HepG2 (cell line): ENCODE measurements around the gene UTS2R. TPM values are rescaled to one million over a fixed set of nuclear protein-coding genes. Genes with fewer than 3 reads are reported as not detected.

Experiments
- CBFB ChIP-seq: sonication (generic); formaldehyde crosslinking; IDR thresholded peaks from 2 replicates; pipeline ENCODE4 v1.4.0; 2020; ENCODE audit warnings: missing genetic modification reagents
- DMTF1 ChIP-seq: sonication (generic); formaldehyde crosslinking; IDR thresholded peaks from 2 replicates; pipeline ENCODE4 v1.4.0; 2020; ENCODE audit warnings: mild to moderate bottlenecking, missing genetic modification reagents
- DNMT3B ChIP-seq: conservative IDR thresholded peaks from 2 replicates; pipeline ENCODE4 v1.6.1; 2016; ENCODE audit warnings: missing biosample characterization, control low read depth
- HOMEZ ChIP-seq: IDR thresholded peaks from 2 replicates; pipeline ENCODE4 v1.6.1; 2016; ENCODE audit warnings: low read depth
- RXRA ChIP-seq: sonication (generic); formaldehyde crosslinking; IDR thresholded peaks from 2 replicates; pipeline ENCODE4 v1.5.1; 2020; ENCODE audit warnings: missing genetic modification reagents
- SPEN ChIP-seq: sonication (generic); formaldehyde crosslinking; IDR thresholded peaks from 2 replicates; pipeline ENCODE4 v1.5.1; 2020; ENCODE audit warnings: low read depth, mild to moderate bottlenecking, missing genetic modification reagents
- TBX2 ChIP-seq: sonication (generic); formaldehyde crosslinking; IDR thresholded peaks from 2 replicates; pipeline ENCODE4 v1.5.0; 2020; ENCODE audit warnings: missing genetic modification reagents, mild to moderate bottlenecking, borderline replicate concordance
- TERF1 ChIP-seq: sonication (generic); formaldehyde crosslinking; IDR thresholded peaks from 2 replicates; pipeline ENCODE4 v1.8.0; 2022; ENCODE audit warnings: mild to moderate bottlenecking, missing genetic modification reagents, moderate library complexity
- ZBTB4 ChIP-seq: sonication (generic); formaldehyde crosslinking; IDR thresholded peaks from 2 replicates; pipeline ENCODE4 v1.4.0; 2020; ENCODE audit warnings: missing genetic modification reagents, mild to moderate bottlenecking, borderline replicate concordance
- ZNF18 ChIP-seq: sonication (generic); formaldehyde crosslinking; IDR thresholded peaks from 2 replicates; pipeline ENCODE4 v1.8.0; 2022; ENCODE audit warnings: mild to moderate bottlenecking, missing genetic modification reagents; ENCODE audit not compliant: insufficient replicate concordance
- ZNF275 ChIP-seq: sonication (generic); formaldehyde crosslinking; IDR thresholded peaks from 2 replicates; pipeline ENCODE4 v1.8.0; 2022; ENCODE audit warnings: missing genetic modification reagents, mild to moderate bottlenecking, inconsistent platforms, borderline replicate concordance
- ZNF770 ChIP-seq: sonication (generic); formaldehyde crosslinking; IDR thresholded peaks from 2 replicates; pipeline ENCODE4 v1.5.0; 2020; ENCODE audit warnings: mild to moderate bottlenecking, missing genetic modification reagents
- polyA plus RNA-seq, 8 experiments: library from polyadenylated mRNA; depleted of rRNA in 3 of 8; stranded (reverse) in 7 of 8; unstranded in 1 of 8; fragments of >200 nt; fragmentation: Illumina TruSeq in 4 of 8; extraction: Trizol in 4 of 8; gene quantifications; 2 replicates each; pipeline versions ENCODE4 v1.2.1 to v1.2.3, GENCODE V29; 2011 to 2016; ENCODE audit warnings: low read depth in 4 of 8, missing spikeins in 1 of 8, mixed read lengths in 1 of 8; ENCODE audit not compliant: insufficient read depth in 1 of 8
- total RNA-seq, 5 experiments: library from RNA; depleted of rRNA; stranded (reverse); fragments of >200 nt; fragmentation: Illumina TruSeq; extraction: Trizol; gene quantifications; 2 replicates each; pipeline ENCODE4 v1.2.3, GENCODE V29; 2016; ENCODE audit warnings: low read depth in 1 of 5

UTS2R gene
- total and polyA plus RNA-seq, 2 of the 13 experiments (the other 11 are each of a cell fraction or from before 2014, with no cell fraction given), result 0.13 to 0.15 TPM

GRCh38 chr17:82346342-82347300 is 24.9 kb upstream of the UTS2R start (continued):
- TF ChIP-seq HOMEZ, result peak; percentile 68
- peak; percentile 97; the same call in 1 of the 2 replicates for TF ChIP-seq DNMT3B
- TF ChIP-seq RXRA (CRISPR knock-in tag), result peak; percentile 98
- peak; percentile 93; the same call in 1 of the 2 replicates for TF ChIP-seq ZNF275 (CRISPR knock-in tag)
- no peak for TF ChIP-seq DMTF1 (CRISPR knock-in tag)
- peak; percentile 90 for TF ChIP-seq ZNF18
- TF ChIP-seq SPEN (CRISPR knock-in tag), result peak; percentile 72
- no peak for TF ChIP-seq TERF1 (CRISPR knock-in tag)
- TF ChIP-seq TBX2 (CRISPR knock-in tag), result peak; percentile 97
- TF ChIP-seq ZNF770 (CRISPR knock-in tag), result peak; percentile 63
- TF ChIP-seq CBFB (CRISPR knock-in tag), result peak; percentile 87
- TF ChIP-seq ZBTB4 (CRISPR knock-in tag), result peak; percentile 93; the same call in 1 of the 2 replicates
